Caco-2 (cell line): ENCODE results near the gene SACS. TPM values are rescaled to one million over a fixed set of nuclear protein-coding genes. Genes with fewer than 3 reads are reported as not detected.

Experiments used
- BruUV-seq: library from RNA; stranded (reverse); fragments of 400-500 nt; replicated peaks from 2 replicates; lab custom pipeline; 2021; lab: Mats Ljungman, UMichigan
- CTCF ChIA-PET: fragments of 300-600 bp; sonication (Branson Sonifier 250); formaldehyde crosslinking; loops from one replicate; lab custom pipeline; 2022; ENCODE audit warnings: antibody characterized with exemption; lab: Charles Lee
- POLR2A ChIA-PET: fragments of 300-600 bp; sonication (Branson Sonifier 250); formaldehyde crosslinking; loops from one replicate; lab custom pipeline; 2022; ENCODE audit warnings: antibody characterized with exemption; lab: Charles Lee
- DNase-seq, 2 experiments: peaks; one replicate each; pipeline versions ENCODE4 v3.0.0 to v3.0.0-alpha.2; 2020 to 2022
- H3K27me3 ChIP-seq: replicated peaks from 2 replicates; pipeline ENCODE4 v1.6.0; 2011; ENCODE audit warnings: low read length; ENCODE audit not compliant: control insufficient read depth, insufficient read depth
- H3K36me3 ChIP-seq: 2 replicates; pipeline ENCODE4 v1.5.1; 2011; ENCODE audit warnings: low read length; ENCODE audit not compliant: control insufficient read depth, insufficient read depth
- H3K4me1 ChIP-seq: fragments of 250-450 bp; sonication (Bioruptor Pico); 2 replicates; pipeline ENCODE4 v1.5.1; 2020; ENCODE audit warnings: mild to moderate bottlenecking
- H3K4me3 ChIP-seq: 2 replicates; pipeline ENCODE4 v1.5.1; 2011; ENCODE audit warnings: low read depth, mild to moderate bottlenecking, control low read depth, low read length
- H3K9me3 ChIP-seq: fragments of 250-450 bp; sonication (Bioruptor Pico); 2 replicates; pipeline ENCODE4 v1.5.1; 2020; ENCODE audit warnings: mild to moderate bottlenecking, moderate library complexity
- H3K27ac Mint-ChIP-seq: one replicate; pipeline ENCODE4 v1.8.0; 2022; ENCODE audit warnings: mixed read lengths; ENCODE audit not compliant: unreplicated experiment
- H3K27me3 Mint-ChIP-seq: one replicate; pipeline ENCODE4 v1.8.0; 2022; ENCODE audit warnings: mixed read lengths; ENCODE audit not compliant: insufficient read depth, unreplicated experiment
- H3K36me3 Mint-ChIP-seq: one replicate; pipeline ENCODE4 v1.8.0; 2022; ENCODE audit warnings: mild to moderate bottlenecking, mixed read lengths; ENCODE audit not compliant: insufficient read depth, unreplicated experiment
- H3K4me1 Mint-ChIP-seq: one replicate; pipeline ENCODE4 v1.8.0; 2022; ENCODE audit warnings: low read depth, mixed read lengths; ENCODE audit not compliant: unreplicated experiment
- H3K4me3 Mint-ChIP-seq: one replicate; pipeline ENCODE4 v1.8.0; 2022; ENCODE audit warnings: mild to moderate bottlenecking, moderate library complexity, mixed read lengths; ENCODE audit not compliant: unreplicated experiment
- H3K9me3 Mint-ChIP-seq: one replicate; pipeline ENCODE4 v1.8.0; 2022; ENCODE audit warnings: mixed read lengths; ENCODE audit not compliant: unreplicated experiment
- intact Hi-C: fragments of 100-400 bp; cut with micrococcal nuclease; formaldehyde crosslinking; loops from one replicate; pipeline ENCODE4 v1.10.0; 2022; ENCODE audit not compliant: unreplicated experiment
- total RNA-seq: library from RNA; stranded (reverse); gene quantifications from 2 replicates; pipeline ENCODE4 v1.2.3, GENCODE V29; 2022
- TF ChIP-seq, protein P1 (sequence below), 2 experiments: fragments of 200-600 bp in 1 of 2; IDR thresholded peaks; 1 replicate in 1 of 2; 2 replicates in 1 of 2; pipeline versions ENCODE4 v1.5.1 to v1.8.0; 2011 to 2022; ENCODE audit warnings: antibody characterized with exemption in 1 of 2, control low read depth in 1 of 2, inconsistent platforms in 1 of 2, low read depth in 1 of 2, low read length in 1 of 2, mild to moderate bottlenecking in 1 of 2, moderate library complexity in 1 of 2; ENCODE audit not compliant: insufficient read depth in 1 of 2, severe bottlenecking in 1 of 2, unreplicated experiment in 1 of 2

SACS gene
- total RNA-seq, 1 experiment from 2014 or later = 4.5 TPM

DNA sequence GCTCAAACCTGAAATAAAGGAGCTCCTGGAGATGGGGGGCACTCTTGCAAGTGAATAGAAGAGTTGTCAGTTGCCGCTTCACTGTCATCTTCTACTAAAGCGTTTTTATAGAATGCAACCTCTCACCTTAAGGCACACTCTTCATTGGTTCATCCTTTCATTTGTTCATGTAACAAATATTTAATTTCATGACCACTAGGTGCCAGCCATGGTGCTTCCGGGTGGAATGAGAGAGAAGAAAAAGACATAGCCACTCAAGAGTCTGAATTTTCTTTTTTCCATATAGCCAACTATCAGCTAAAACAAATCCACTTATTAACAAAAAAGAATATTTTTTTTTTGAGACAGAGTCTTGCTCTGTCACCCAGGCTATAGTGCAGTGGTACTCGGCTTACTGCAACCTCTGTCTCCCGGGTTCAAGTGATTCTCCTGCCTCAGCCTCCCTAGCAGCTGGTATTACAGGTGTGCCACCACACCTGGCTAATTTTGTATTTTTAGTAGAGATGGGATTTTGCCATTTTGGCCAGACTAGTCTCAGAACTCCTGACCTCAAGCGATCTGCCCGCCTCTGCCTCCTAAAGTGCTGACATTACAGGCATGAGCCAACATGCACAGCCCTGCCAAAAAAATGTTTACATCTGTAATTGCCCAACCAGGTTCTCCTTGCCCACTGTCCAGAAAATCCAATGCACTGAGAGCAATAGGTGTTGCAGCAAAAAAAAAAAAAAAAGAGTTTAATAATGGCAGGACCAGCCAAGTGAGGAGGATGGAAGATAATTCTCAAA lies 22.1 kb upstream of the SACS start:
- Mint-ChIP-seq H3K9me3 (peaks cover 10% of the 10 kb centered on the region), H3K4me1 (peaks cover 12% of the 10 kb centered on the region), H3K4me3 (no peak overlapping the region), H3K27ac (no peak overlapping the region), H3K36me3 (no peaks in the 10 kb centered on the region), H3K27me3 (no peaks in the 10 kb centered on the region)
- no peaks in the 10 kb centered on the region for H3K27me3 ChIP-seq
- ChIA-PET POLR2A (no interaction called here), CTCF (no interaction called here)
- H3K4me1 ChIP-seq = peaks cover under 1% of the 10 kb centered on the region; the same call in 1 of the 2 replicates
- no peak overlapping the region for H3K4me3 ChIP-seq
- no peak for DNase-seq
- no peaks in the 10 kb centered on the region for H3K9me3 ChIP-seq
- BruUV-seq = no TSS peak
- intact Hi-C loops = no loop called here
- H3K36me3 ChIP-seq = no peaks in the 10 kb centered on the region
- TF ChIP-seq, protein P1, sequence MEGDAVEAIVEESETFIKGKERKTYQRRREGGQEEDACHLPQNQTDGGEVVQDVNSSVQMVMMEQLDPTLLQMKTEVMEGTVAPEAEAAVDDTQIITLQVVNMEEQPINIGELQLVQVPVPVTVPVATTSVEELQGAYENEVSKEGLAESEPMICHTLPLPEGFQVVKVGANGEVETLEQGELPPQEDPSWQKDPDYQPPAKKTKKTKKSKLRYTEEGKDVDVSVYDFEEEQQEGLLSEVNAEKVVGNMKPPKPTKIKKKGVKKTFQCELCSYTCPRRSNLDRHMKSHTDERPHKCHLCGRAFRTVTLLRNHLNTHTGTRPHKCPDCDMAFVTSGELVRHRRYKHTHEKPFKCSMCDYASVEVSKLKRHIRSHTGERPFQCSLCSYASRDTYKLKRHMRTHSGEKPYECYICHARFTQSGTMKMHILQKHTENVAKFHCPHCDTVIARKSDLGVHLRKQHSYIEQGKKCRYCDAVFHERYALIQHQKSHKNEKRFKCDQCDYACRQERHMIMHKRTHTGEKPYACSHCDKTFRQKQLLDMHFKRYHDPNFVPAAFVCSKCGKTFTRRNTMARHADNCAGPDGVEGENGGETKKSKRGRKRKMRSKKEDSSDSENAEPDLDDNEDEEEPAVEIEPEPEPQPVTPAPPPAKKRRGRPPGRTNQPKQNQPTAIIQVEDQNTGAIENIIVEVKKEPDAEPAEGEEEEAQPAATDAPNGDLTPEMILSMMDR (IDR thresholded peaks at IDR 0.05; ENCODE audit: insufficient read depth in 1 of 2, low read depth in 1 of 2, low read length in 1 of 2, severe bottlenecking in 1 of 2, unreplicated experiment in 1 of 2) = no peak

DNA sequence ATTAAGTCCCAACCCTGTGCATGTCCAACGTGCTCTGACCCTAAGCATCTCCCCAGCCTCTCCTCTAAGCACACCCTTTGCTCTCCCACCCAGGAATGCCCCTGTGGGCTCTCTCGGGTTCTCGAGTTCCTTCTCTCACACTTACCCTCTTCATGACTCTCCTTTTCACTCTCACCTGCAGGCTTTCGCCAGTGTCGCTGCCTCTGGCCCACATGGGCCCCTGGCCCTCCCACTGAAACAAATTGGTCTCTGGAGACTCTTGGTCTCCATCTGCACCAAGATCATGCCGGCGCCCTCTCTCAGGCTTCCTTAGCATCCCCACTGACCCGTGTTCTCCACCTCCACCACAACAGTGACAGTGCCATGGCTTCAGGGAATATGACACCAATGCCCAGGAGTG lies 19.6 kb upstream of the SACS start:
- no peaks in the 10 kb centered on the region for H3K27me3 Mint-ChIP-seq
- POLR2A ChIA-PET = no interaction called here
- Histone ChIP-seq H3K27me3 (no peaks in the 10 kb centered on the region), H3K4me1 (peaks cover 3% of the 10 kb centered on the region; the same call in 1 of the 2 replicates), H3K9me3 (no peaks in the 10 kb centered on the region), H3K4me3 (no peak overlapping the region), H3K36me3 (no peaks in the 10 kb centered on the region)
- no TSS peak for BruUV-seq
- H3K27ac Mint-ChIP-seq = no peak overlapping the region
- TF ChIP-seq, protein P1 (IDR thresholded peaks at IDR 0.05; ENCODE audit: insufficient read depth in 1 of 2, low read depth in 1 of 2, low read length in 1 of 2, severe bottlenecking in 1 of 2, unreplicated experiment in 1 of 2) = no peak
- H3K36me3 Mint-ChIP-seq = no peaks in the 10 kb centered on the region
- peaks cover 13% of the 10 kb centered on the region for H3K4me1 Mint-ChIP-seq
- DNase-seq = no peak
- intact Hi-C loops = no loop called here
- H3K4me3 Mint-ChIP-seq = no peak overlapping the region
- CTCF ChIA-PET = interaction anchor here (0.9 kb wide), 1 partner anchor 436 kb away, joined by 3 read pairs; the partner anchor contains the start of gene MIPEP
- H3K9me3 Mint-ChIP-seq = peaks cover 10% of the 10 kb centered on the region

DNA sequence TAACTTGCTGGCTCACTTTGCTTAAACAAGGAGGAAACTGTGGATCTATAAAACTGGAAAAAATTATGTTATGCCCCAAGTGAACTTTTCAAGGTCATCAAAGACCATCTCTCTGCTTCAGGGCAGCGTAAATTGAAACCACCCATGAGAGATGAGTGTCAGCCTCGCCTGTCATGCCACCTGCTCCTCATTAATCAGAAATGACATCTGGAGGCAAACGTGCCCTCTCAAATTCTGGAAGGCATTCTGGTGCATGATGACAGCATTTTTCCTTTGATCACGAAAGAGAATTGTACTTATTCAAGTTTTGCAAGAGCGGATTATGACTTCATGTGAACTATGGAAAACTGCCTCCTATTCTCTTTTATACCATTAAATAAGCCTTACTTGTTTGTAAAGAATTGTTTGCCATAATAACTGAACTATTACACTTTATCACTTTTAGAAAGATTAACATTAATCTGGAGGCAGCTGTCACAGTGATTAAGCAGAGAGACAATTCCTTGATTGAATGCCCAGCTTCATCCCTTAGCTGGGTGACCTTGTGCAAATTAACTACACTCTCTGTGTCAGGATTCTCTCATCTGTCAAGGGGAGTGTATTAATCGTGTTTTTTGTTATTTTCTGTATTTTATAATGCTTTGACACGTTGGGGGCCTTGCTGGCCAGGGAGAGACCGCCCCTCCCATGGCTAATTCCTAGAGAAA lies 17.0 kb upstream of the SACS start:
- Mint-ChIP-seq H3K4me3 (no peak overlapping the region), H3K27me3 (no peaks in the 10 kb centered on the region), H3K36me3 (no peaks in the 10 kb centered on the region), H3K4me1 (peaks cover 13% of the 10 kb centered on the region), H3K27ac (no peak overlapping the region), H3K9me3 (peaks cover 10% of the 10 kb centered on the region)
- H3K4me3 ChIP-seq = no peak overlapping the region
- intact Hi-C loops = no loop called here
- H3K9me3 ChIP-seq = no peaks in the 10 kb centered on the region
- CTCF ChIA-PET = no interaction called here
- no TSS peak for BruUV-seq
- no peaks in the 10 kb centered on the region for H3K36me3 ChIP-seq
- TF ChIP-seq, protein P1 (IDR thresholded peaks at IDR 0.05; ENCODE audit: insufficient read depth in 1 of 2, low read depth in 1 of 2, low read length in 1 of 2, severe bottlenecking in 1 of 2, unreplicated experiment in 1 of 2) = no peak
- peaks cover 3% of the 10 kb centered on the region; the same call in 1 of the 2 replicates for H3K4me1 ChIP-seq
- no peak for DNase-seq
- POLR2A ChIA-PET = no interaction called here
- H3K27me3 ChIP-seq = no peaks in the 10 kb centered on the region
